Epithelial cell of esophagus (primary cell): ENCODE data around the gene TMEM272.

Source experiments
- DNase-seq: peaks from one replicate; pipeline ENCODE4 v3.0.0; 2010; ENCODE audit warnings: low read depth
- H3K4me3 ChIP-seq: 2 replicates; pipeline ENCODE4 v1.5.1; 2011; ENCODE audit warnings: mild to moderate bottlenecking, low read length, control low read depth
- CTCF ChIP-seq: IDR thresholded peaks from 2 replicates; pipeline ENCODE4 v1.5.1; 2011; ENCODE audit warnings: low read depth, mild to moderate bottlenecking, low read length, control low read depth, inconsistent platforms; ENCODE audit not compliant: insufficient read depth; ENCODE audit errors: missing control alignments

The TMEM272 gene

GRCh38 chr13:51770160-51770559 is 74.8 kb downstream of the TMEM272 start:
- DNase-seq = no peak
- TF ChIP-seq CTCF = no peak
- no peak overlapping the region for H3K4me3 ChIP-seq

GRCh38 chr13:51769455-51770127 is 75.4 kb downstream of the TMEM272 start:
- H3K4me3 ChIP-seq = no peak overlapping the region
- DNase-seq = no peak
- TF ChIP-seq CTCF = no peak

GRCh38 chr13:51768976-51769375 is 76.0 kb downstream of the TMEM272 start:
- DNase-seq = no peak
- no peak for TF ChIP-seq CTCF
- no peak overlapping the region for H3K4me3 ChIP-seq

GRCh38 chr13:51768378-51768921 is 76.5 kb downstream of the TMEM272 start:
- H3K4me3 ChIP-seq = no peak overlapping the region
- no peak for DNase-seq
- TF ChIP-seq CTCF = peak; percentile 33

GRCh38 chr13:51767100-51767499 is 77.9 kb downstream of the TMEM272 start:
- DNase-seq = no peak
- no peak overlapping the region for H3K4me3 ChIP-seq
- peak; percentile 18 for TF ChIP-seq CTCF

GRCh38 chr13:51765142-51765515 is 79.8 kb downstream of the TMEM272 start:
- no peak overlapping the region for H3K4me3 ChIP-seq
- no peak for TF ChIP-seq CTCF
- no peak for DNase-seq
